ENCODE results near the gene USP44. TPM values are rescaled to one million over a fixed set of nuclear protein-coding genes. Genes with fewer than 3 reads are reported as not detected.
A peak's percentile ranks its signal among the peaks of the same experiment; 100 is the strongest.
"Not testable (repeated sequence)": the region's sequence is repeated elsewhere in the genome, so short reads cannot be mapped to it uniquely, and the experiment has no call there.

Gene USP44
- total RNA-seq, 2 donors from 2014 or later, result 0.54 to 2.5 TPM

DNA sequence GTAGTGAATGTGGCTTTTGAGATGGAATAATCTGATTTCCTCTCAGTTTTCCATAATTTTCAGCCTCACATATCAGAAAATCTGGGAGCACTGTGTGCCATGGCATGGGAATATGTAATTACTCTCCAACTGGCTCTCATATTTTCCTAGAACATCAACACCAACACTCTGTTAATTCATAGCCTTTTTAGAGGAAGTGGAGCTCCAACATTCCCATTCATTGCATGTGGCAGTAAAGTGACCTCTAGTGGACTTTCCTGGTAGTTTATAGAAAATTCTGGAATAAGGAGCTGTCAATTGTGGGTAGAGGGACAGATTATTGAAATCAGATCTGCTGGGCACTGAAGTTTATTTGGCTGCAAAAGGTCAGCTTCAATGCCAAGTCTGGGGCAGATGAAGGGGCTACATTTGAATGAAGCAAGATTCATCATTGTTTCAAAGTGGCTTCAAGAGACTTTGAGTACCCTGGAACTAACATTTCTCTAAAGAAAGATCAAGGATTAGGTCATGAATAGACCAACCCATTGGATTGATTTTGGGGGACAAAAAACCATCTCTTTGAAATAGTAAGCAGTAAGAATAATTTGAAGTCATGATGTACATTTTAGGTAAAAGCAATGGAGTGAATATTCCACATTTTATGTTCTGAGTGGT, 23.6 kb upstream of the USP44 start:
- no peak for ATAC-seq (ENCODE audit: insufficient number of reproducible peaks, low FRiP score, low read depth)
- no peaks in the 10 kb centered on the region for H3K36me3 ChIP-seq
- DNase-seq (ENCODE audit: low spot score), result no peak
- H3K4me3 ChIP-seq, result no peak overlapping the region
- H3K9me3 ChIP-seq, result no peaks in the 10 kb centered on the region
- no peaks in the 10 kb centered on the region for H3K27me3 ChIP-seq (replicated peaks; ENCODE audit: insufficient read depth)
- H3K4me1 ChIP-seq (ENCODE audit: control insufficient read depth in 1 of 2, low read depth in 2 of 2), result no peaks in the 10 kb centered on the region
- TF ChIP-seq, protein P1, sequence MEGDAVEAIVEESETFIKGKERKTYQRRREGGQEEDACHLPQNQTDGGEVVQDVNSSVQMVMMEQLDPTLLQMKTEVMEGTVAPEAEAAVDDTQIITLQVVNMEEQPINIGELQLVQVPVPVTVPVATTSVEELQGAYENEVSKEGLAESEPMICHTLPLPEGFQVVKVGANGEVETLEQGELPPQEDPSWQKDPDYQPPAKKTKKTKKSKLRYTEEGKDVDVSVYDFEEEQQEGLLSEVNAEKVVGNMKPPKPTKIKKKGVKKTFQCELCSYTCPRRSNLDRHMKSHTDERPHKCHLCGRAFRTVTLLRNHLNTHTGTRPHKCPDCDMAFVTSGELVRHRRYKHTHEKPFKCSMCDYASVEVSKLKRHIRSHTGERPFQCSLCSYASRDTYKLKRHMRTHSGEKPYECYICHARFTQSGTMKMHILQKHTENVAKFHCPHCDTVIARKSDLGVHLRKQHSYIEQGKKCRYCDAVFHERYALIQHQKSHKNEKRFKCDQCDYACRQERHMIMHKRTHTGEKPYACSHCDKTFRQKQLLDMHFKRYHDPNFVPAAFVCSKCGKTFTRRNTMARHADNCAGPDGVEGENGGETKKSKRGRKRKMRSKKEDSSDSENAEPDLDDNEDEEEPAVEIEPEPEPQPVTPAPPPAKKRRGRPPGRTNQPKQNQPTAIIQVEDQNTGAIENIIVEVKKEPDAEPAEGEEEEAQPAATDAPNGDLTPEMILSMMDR (IDR thresholded peaks at IDR 0.05), result peak; percentile 63
- H3K27ac ChIP-seq, result no peak overlapping the region

DNA sequence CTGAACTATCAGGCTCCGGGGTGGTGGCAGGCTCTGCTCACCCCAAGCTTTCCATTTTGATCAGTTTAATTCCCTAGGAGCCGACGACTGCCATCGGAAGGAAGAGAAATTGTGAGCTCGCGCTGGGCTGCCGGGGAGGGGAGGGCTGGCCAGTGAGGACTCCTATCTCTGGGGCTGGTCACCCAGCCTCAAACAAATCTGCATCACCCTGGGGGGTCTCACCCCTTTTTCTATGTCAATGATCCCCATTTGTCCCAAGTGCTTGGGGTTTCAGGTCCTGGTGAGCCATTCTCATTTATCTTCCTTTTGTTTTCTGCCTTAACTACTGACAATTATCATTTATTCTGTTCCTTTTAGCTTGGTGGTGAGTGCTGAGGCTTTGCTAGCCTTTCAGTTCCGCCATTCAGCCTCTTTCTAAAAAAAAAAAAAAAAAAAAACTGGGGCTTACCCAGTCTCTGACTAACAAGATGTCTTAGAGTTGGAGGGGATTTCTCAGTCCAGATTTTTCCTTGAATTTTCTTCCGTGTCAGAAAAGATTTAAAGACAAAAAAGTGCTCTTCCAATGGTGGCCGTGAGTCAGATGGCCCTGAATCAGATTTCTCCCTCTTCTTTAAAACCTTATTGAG, 22.8 kb upstream of the USP44 start:
- no peaks in the 10 kb centered on the region for H3K4me1 ChIP-seq (ENCODE audit: control insufficient read depth in 1 of 2, low read depth in 2 of 2)
- H3K36me3 ChIP-seq, result no peaks in the 10 kb centered on the region
- H3K4me3 ChIP-seq, result peak overlapping the region; percentile 8
- no peaks in the 10 kb centered on the region for H3K27me3 ChIP-seq (replicated peaks; ENCODE audit: insufficient read depth)
- no peak overlapping the region for H3K27ac ChIP-seq
- no peaks in the 10 kb centered on the region for H3K9me3 ChIP-seq
- no peak for ATAC-seq (ENCODE audit: insufficient number of reproducible peaks, low FRiP score, low read depth)
- TF ChIP-seq, protein P1 (IDR thresholded peaks at IDR 0.05), result no peak
- no peak for DNase-seq (ENCODE audit: low spot score)

DNA sequence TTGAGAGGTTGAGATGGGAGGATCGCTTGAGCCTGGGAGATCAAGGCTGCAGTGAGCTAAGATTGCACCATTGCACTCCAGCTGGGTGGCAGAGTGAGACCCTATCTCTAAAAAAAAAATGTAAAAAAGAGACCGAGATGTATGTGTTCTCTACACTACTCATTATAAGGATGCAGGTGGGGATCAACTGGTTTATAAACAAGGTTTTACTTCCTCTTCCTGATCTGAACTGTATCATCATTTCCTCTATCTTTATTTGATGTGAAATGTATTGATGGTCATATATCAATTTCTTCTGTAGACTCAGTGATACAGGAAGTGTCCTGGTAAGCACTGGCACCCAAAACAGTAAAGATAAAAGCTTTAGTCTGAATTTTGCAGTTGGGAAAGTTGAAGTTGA, 20.1 kb upstream of the USP44 start:
- no peak for ATAC-seq (ENCODE audit: insufficient number of reproducible peaks, low FRiP score, low read depth)

DNA sequence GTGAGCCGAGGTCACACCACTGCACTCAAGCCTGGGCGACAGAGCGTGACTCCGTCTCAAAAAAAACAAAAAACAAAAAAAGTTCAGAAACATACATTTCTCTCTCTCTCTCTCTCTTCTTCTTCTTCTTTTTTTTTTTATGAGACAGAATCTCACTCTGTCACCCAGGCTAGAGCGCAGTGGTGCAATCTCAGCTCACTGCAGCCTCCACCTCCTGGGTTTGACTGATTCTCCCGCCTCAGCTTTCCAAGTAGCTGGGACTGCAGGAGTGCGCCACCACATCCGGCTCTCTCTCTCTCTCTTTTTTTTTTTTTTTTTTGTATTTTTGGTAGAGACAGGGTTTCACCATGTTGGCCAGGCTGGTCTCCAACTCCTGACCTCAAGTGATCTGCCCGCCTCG, 16.8 kb upstream of the USP44 start:
- not testable (repeated sequence) for H3K4me3 ChIP-seq

More for the DNA sequence above, 20.1 kb upstream of the USP44 start:
- Histone ChIP-seq H3K9me3 (no peaks in the 10 kb centered on the region), H3K4me3 (no peak overlapping the region), H3K27ac (no peak overlapping the region), H3K27me3 (replicated peaks; ENCODE audit: insufficient read depth) (no peaks in the 10 kb centered on the region), H3K36me3 (no peaks in the 10 kb centered on the region), H3K4me1 (ENCODE audit: control insufficient read depth in 1 of 2, low read depth in 2 of 2) (no peaks in the 10 kb centered on the region)
- TF ChIP-seq, protein P1 (IDR thresholded peaks at IDR 0.05), result no peak
- no peak for DNase-seq (ENCODE audit: low spot score)

DNA sequence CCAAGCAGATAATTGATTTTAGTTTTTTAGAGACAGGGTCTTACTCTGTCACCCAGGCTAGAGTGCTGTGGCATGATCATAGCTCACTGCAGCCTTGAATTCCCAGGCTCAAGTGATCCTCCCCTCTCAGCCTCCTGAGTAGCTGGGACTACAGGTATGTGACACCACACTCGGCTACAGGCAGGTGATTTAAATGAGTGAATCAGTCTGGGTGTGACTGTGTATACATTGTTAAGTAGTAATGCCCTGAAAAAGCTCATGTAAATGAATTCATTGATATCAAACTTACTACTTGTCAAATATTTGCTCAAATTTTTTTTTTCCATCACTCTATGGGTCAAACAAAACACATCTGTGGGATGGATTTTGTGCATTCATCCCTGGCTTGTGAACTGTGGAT, 6.3 kb upstream of the USP44 start:
- Histone ChIP-seq H3K27ac (no peak overlapping the region), H3K27me3 (replicated peaks; ENCODE audit: insufficient read depth) (no peaks in the 10 kb centered on the region), H3K4me3 (no peak overlapping the region), H3K9me3 (no peaks in the 10 kb centered on the region), H3K4me1 (ENCODE audit: control insufficient read depth in 1 of 2, low read depth in 2 of 2) (no peaks in the 10 kb centered on the region), H3K36me3 (no peaks in the 10 kb centered on the region)
- DNase-seq (ENCODE audit: low spot score) (no peak), ATAC-seq (ENCODE audit: insufficient number of reproducible peaks, low FRiP score, low read depth) (no peak)
- TF ChIP-seq, protein P1 (IDR thresholded peaks at IDR 0.05), result no peak

More for the DNA sequence above, 16.8 kb upstream of the USP44 start:
- not testable (repeated sequence) for H3K27me3 ChIP-seq (replicated peaks; ENCODE audit: insufficient read depth); ATAC-seq (ENCODE audit: insufficient number of reproducible peaks, low FRiP score, low read depth); H3K27ac ChIP-seq; H3K4me1 ChIP-seq (ENCODE audit: control insufficient read depth in 1 of 2, low read depth in 2 of 2); DNase-seq (ENCODE audit: low spot score); H3K36me3 ChIP-seq; H3K9me3 ChIP-seq

Measured in thoracic aorta (tissue), 2 donors.